Measurements from ENCODE around the gene TMEM169.

Gene TMEM169

DNA sequence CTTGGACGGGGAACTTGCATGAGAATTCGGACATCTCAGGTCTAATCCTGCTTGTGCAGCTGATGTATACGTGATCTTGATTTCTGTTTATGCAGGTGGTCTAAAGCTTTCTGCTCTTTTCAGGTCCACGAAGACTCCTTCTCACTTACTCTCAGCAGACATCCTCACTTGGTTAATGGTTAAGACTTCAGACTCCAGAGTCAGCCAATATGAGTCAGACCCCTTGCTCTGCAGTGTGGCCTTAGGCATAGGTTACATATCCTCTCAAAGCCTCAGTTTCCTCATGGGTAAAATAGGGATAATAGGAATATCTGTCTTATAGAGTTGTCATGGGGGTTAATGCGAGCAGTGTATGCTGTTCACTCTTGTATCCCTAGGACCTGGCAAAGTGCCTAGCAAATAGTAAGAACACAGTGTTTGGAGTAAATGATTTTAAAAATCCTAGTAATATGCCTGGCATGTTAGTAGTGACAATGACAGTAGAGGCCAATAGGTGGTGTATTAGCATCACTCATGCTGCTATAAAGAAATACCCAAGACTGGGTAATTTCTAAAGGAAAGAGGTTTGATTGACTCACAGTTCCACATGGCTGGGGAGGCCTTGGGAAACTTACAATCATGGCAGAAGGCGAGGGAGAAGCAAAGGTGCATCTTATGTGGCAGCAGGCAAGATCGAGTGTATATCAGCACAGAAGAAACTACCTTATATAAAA lies 69.8 kb downstream of the TMEM169 start:
- Histone ChIP-seq H3K27me3 (no peaks in the 10 kb centered on the region), H3K36me3 (peaks cover 91% of the 10 kb centered on the region), H3K4me1 (no peaks in the 10 kb centered on the region; the same call in 1 of the 2 replicates), H3K9me3 (no peaks in the 10 kb centered on the region), H3K4me3 (ENCODE audit: low read depth, low read length) (no peak overlapping the region)
- no peak for DNase-seq
- TF ChIP-seq, protein P1, sequence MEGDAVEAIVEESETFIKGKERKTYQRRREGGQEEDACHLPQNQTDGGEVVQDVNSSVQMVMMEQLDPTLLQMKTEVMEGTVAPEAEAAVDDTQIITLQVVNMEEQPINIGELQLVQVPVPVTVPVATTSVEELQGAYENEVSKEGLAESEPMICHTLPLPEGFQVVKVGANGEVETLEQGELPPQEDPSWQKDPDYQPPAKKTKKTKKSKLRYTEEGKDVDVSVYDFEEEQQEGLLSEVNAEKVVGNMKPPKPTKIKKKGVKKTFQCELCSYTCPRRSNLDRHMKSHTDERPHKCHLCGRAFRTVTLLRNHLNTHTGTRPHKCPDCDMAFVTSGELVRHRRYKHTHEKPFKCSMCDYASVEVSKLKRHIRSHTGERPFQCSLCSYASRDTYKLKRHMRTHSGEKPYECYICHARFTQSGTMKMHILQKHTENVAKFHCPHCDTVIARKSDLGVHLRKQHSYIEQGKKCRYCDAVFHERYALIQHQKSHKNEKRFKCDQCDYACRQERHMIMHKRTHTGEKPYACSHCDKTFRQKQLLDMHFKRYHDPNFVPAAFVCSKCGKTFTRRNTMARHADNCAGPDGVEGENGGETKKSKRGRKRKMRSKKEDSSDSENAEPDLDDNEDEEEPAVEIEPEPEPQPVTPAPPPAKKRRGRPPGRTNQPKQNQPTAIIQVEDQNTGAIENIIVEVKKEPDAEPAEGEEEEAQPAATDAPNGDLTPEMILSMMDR (IDR thresholded peaks at IDR 0.05; ENCODE audit: low read depth, low read length) = peak; percentile 51

Measured in BE2C (cell line).